Body of pancreas (tissue), 4 donors: ENCODE data around the gene TSHZ2.

Source experiments
- CTCF ChIP-seq, 7 experiments: fragments of 450-650 bp in 4 of 7; fragments of 200-600 bp in 3 of 7; sonication (generic) in 3 of 7; IDR thresholded peaks; one replicate each; pipeline ENCODE4 v1.5.1; 2016 to 2019; ENCODE audit warnings: antibody characterized with exemption in 7 of 7
- POLR2A ChIP-seq, 3 donors: fragments of 450-650 bp; IDR thresholded peaks; one replicate each; pipeline ENCODE4 v1.6.1; 2016; ENCODE audit warnings: antibody characterized with exemption in 3 of 3, mild to moderate bottlenecking in 2 of 3

GRCh38 chr20:53334861-53335260 lies 362.7 kb downstream of the TSHZ2 start:
- TF ChIP-seq CTCF (IDR thresholded peaks at IDR 0.05) (no peak), POLR2A (IDR thresholded peaks at IDR 0.05) (no peak)
